GM18526 (cell line): ENCODE measurements around the gene FPGS.

Experiments
- POLR2A ChIP-seq: IDR thresholded peaks from 3 replicates; pipeline ENCODE4 v1.6.1; 2011; ENCODE audit not compliant: insufficient read length; ENCODE audit errors: extremely low read depth

FPGS gene

GRCh38 chr9:127812936-127813675 is 10.4 kb downstream of the FPGS start:
- TF ChIP-seq POLR2A = no peak

- no peak for TF ChIP-seq POLR2A
These were observed 11.1 kb downstream of the FPGS start for GRCh38 chr9:127813686-127814226.

GRCh38 chr9:127814619-127815511 is 12.2 kb downstream of the FPGS start:
- no peak for TF ChIP-seq POLR2A

GRCh38 chr9:127815512-127816361 is 13.1 kb downstream of the FPGS start:
- TF ChIP-seq POLR2A = no peak

- TF ChIP-seq POLR2A = no peak
These were observed 13.7 kb downstream of the FPGS start for GRCh38 chr9:127816362-127816725.

- no peak for TF ChIP-seq POLR2A
These were observed 14.0 kb downstream of the FPGS start for GRCh38 chr9:127816728-127817127.

- no peak for TF ChIP-seq POLR2A
These were observed 15.3 kb downstream of the FPGS start for GRCh38 chr9:127817881-127818434.

GRCh38 chr9:127818574-127818973 is 15.9 kb downstream of the FPGS start:
- no peak for TF ChIP-seq POLR2A

- no peak for TF ChIP-seq POLR2A
These were observed 19.4 kb downstream of the FPGS start for GRCh38 chr9:127822108-127822507.

- no peak for TF ChIP-seq POLR2A
These were observed 22.8 kb downstream of the FPGS start for GRCh38 chr9:127825319-127826051.

GRCh38 chr9:127826253-127826913 is 23.7 kb downstream of the FPGS start:
- no peak for TF ChIP-seq POLR2A

GRCh38 chr9:127828262-127829031 is 25.8 kb downstream of the FPGS start:
- no peak for TF ChIP-seq POLR2A
